HG03039 (cell line): Measurements from ENCODE around the gene TTF2.
A peak's percentile ranks its signal among the peaks of the same experiment; 100 is the strongest.

Source experiments
- ATAC-seq: cut with Tn5 transposase; IDR thresholded peaks from one replicate; pipeline ENCODE4 v1.9.1; 2021; ENCODE audit warnings: mild to moderate bottlenecking, moderate library complexity; ENCODE audit not compliant: unreplicated experiment

TTF2 gene

GRCh38 chr1:117045644-117046043, 14.5 kb upstream of the TTF2 start:
- ATAC-seq = no peak

- no peak for ATAC-seq
Measured at GRCh38 chr1:117046781-117047180, 13.3 kb upstream of the TTF2 start.

GRCh38 chr1:117047271-117047670, 12.9 kb upstream of the TTF2 start:
- ATAC-seq = no peak

- no peak for ATAC-seq
Measured at GRCh38 chr1:117049857-117050256, 10.3 kb upstream of the TTF2 start.

GRCh38 chr1:117051224-117052064, 8.7 kb upstream of the TTF2 start:
- peak; percentile 77 for ATAC-seq

- no peak for ATAC-seq
Measured at GRCh38 chr1:117054068-117054467, 6.1 kb upstream of the TTF2 start.

GRCh38 chr1:117058810-117059209, 1.3 kb upstream of the TTF2 start:
- ATAC-seq = no peak

- peak; percentile 24 for ATAC-seq
Measured at GRCh38 chr1:117059334-117059677, 820 bp upstream of the TTF2 start.

- ATAC-seq = no peak
Measured at GRCh38 chr1:117060441-117061317, 553 bp downstream of the TTF2 start.

- ATAC-seq = no peak
Measured at GRCh38 chr1:117061986-117062415, 1.9 kb downstream of the TTF2 start.

GRCh38 chr1:117066367-117066766, 6.2 kb downstream of the TTF2 start:
- no peak for ATAC-seq

GRCh38 chr1:117067533-117068370, 7.6 kb downstream of the TTF2 start:
- ATAC-seq = no peak

- ATAC-seq = no peak
Measured at GRCh38 chr1:117068580-117068979, 8.5 kb downstream of the TTF2 start.

- ATAC-seq = no peak
Measured at GRCh38 chr1:117069220-117069844, 9.2 kb downstream of the TTF2 start.

GRCh38 chr1:117070124-117070523, 10.0 kb downstream of the TTF2 start:
- no peak for ATAC-seq

GRCh38 chr1:117076648-117077047, 16.5 kb downstream of the TTF2 start:
- no peak for ATAC-seq

- no peak for ATAC-seq
Measured at GRCh38 chr1:117077267-117077666, 17.1 kb downstream of the TTF2 start.

- no peak for ATAC-seq
Measured at GRCh38 chr1:117079737-117080136, 19.6 kb downstream of the TTF2 start.

- ATAC-seq = no peak
Measured at GRCh38 chr1:117084231-117084630, 24.1 kb downstream of the TTF2 start.

- ATAC-seq = no peak
Measured at GRCh38 chr1:117087686-117088085, 27.6 kb downstream of the TTF2 start.

- ATAC-seq = no peak
Measured at GRCh38 chr1:117089996-117090395, 29.9 kb downstream of the TTF2 start.
